Fibroblast of lung (primary cell): Measurements from ENCODE around the gene AKR1C3. TPM values are rescaled to one million over a fixed set of nuclear protein-coding genes. Genes with fewer than 3 reads are reported as not detected.

Source experiments
- DNase-seq, 2 donors: peaks; one replicate each; pipeline versions ENCODE4 v3.0.0 to v3.0.0-alpha.2; 2010; ENCODE audit warnings: low read depth in 2 of 2
- H2AFZ ChIP-seq: 2 replicates; pipeline ENCODE4 v1.5.1; 2012; ENCODE audit warnings: low read length, control low read depth, inconsistent platforms
- H3K27ac ChIP-seq: 2 replicates; pipeline ENCODE4 v1.5.1; 2011; ENCODE audit warnings: low read length, control low read depth; ENCODE audit not compliant: insufficient read depth
- H3K27me3 ChIP-seq: 2 replicates; pipeline ENCODE4 v1.5.1; 2011; ENCODE audit warnings: mild to moderate bottlenecking, low read length; ENCODE audit not compliant: control insufficient read depth, insufficient read depth
- H3K36me3 ChIP-seq: 2 replicates; pipeline ENCODE4 v1.5.1; 2011; ENCODE audit warnings: low read length; ENCODE audit not compliant: control insufficient read depth, insufficient read depth
- H3K4me1 ChIP-seq: 2 replicates; pipeline ENCODE4 v1.5.1; 2011; ENCODE audit warnings: low read length; ENCODE audit not compliant: control insufficient read depth, insufficient read depth; ENCODE audit errors: extremely low read depth
- H3K4me2 ChIP-seq: 2 replicates; pipeline ENCODE4 v1.5.1; 2011; ENCODE audit warnings: low read length, control low read depth; ENCODE audit not compliant: insufficient read depth; ENCODE audit errors: extremely low read depth
- H3K4me3 ChIP-seq, 4 experiments: fragments of 200-600 bp in 1 of 4; sonication (generic) in 1 of 4; replicated peaks in 1 of 4; 2 replicates each; pipeline ENCODE4 v1.5.1; 2011 to 2016; ENCODE audit warnings: low read length in 4 of 4, low read depth in 3 of 4, mild to moderate bottlenecking in 3 of 4, control low read depth in 2 of 4, inconsistent platforms in 1 of 4, mixed read lengths in 1 of 4; ENCODE audit not compliant: insufficient read depth in 1 of 4; ENCODE audit errors: control extremely low read depth in 1 of 4
- H3K79me2 ChIP-seq: 2 replicates; pipeline ENCODE4 v1.5.1; 2012; ENCODE audit warnings: mild to moderate bottlenecking, low read length, inconsistent platforms; ENCODE audit not compliant: control insufficient read depth, insufficient read depth
- H3K9ac ChIP-seq: 2 replicates; pipeline ENCODE4 v1.5.1; 2011; ENCODE audit warnings: mild to moderate bottlenecking, low read length, control low read depth; ENCODE audit not compliant: insufficient read depth
- H3K9me3 ChIP-seq: 2 replicates; pipeline ENCODE4 v1.5.1; 2012; ENCODE audit warnings: low read depth, low read length; ENCODE audit not compliant: control insufficient read depth, insufficient read depth
- H4K20me1 ChIP-seq: 2 replicates; pipeline ENCODE4 v1.5.1; 2011; ENCODE audit warnings: low read length; ENCODE audit not compliant: control insufficient read depth, insufficient read depth; ENCODE audit errors: extremely low read depth
- CTCF ChIP-seq, 2 donors: IDR thresholded peaks in 1 of 2; conservative IDR thresholded peaks in 1 of 2; 1 replicate in 1 of 2; 2 replicates in 1 of 2; pipeline ENCODE4 v1.5.1; 2011 to 2012; ENCODE audit warnings: low read length in 2 of 2, control low read depth in 1 of 2, inconsistent platforms in 1 of 2, low read depth in 1 of 2, mild to moderate bottlenecking in 1 of 2
- EZH2 ChIP-seq: IDR thresholded peaks from 2 replicates; pipeline ENCODE4 v1.5.1; 2012; ENCODE audit warnings: low read length, control low read depth, mild to moderate bottlenecking; ENCODE audit errors: missing control alignments
- polyA plus RNA-seq, 2 donors: library from polyadenylated mRNA; depleted of rRNA in 1 of 2; stranded (reverse) in 1 of 2; unstranded in 1 of 2; fragments of >200 nt; gene quantifications; 2 replicates each; pipeline ENCODE4 v1.2.1, GENCODE V29; 2011 to 2012; ENCODE audit warnings: missing spikeins in 1 of 2
- total RNA-seq: library from RNA; depleted of rRNA; stranded (reverse); fragments of >200 nt; gene quantifications from 2 replicates; pipeline ENCODE4 v1.2.1, GENCODE V29; 2014

AKR1C3 gene
- total and polyA plus RNA-seq, 2 donors (not counting 1 experiment from before 2014, with no cell fraction given), result 36.3 to 44.3 TPM

DNA sequence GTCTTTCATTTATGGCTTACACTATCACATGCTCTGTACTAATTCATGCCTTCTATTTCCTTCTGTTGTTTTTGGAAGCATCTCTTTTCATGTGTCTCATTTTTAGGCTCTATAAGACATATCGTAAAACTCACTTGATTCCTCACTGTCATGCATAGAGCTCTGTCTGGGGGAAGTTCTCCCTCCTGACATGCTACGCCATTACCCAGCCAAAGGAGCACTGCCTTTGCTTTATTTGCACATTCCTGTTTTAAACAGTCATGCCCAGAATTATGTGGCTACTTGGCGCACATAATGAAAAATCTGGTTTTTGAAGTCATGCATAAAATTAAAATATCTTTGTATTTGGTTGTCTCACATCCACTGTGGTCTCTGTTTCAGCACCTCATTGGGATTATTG, 17.6 kb upstream of the AKR1C3 start:
- H2AFZ ChIP-seq, result no peak overlapping the region
- TF ChIP-seq EZH2 (no peak), CTCF (conservative IDR thresholded peaks at IDR 0.05 in 1 of 2, IDR thresholded peaks at IDR 0.05 in 1 of 2; ENCODE audit: low read depth in 1 of 2, low read length in 2 of 2) (no peak)
- H3K4me3 ChIP-seq, result no peak overlapping the region
- H3K4me2 ChIP-seq, result no peak overlapping the region
- H3K79me2 ChIP-seq, result no peaks in the 10 kb centered on the region
- no peaks in the 10 kb centered on the region for H4K20me1 ChIP-seq
- no peaks in the 10 kb centered on the region for H3K27me3 ChIP-seq
- no peak overlapping the region for H3K9ac ChIP-seq
- no peaks in the 10 kb centered on the region for H3K9me3 ChIP-seq
- peak; percentile 25 to 81 for DNase-seq
- H3K4me1 ChIP-seq, result peaks cover 4% of the 10 kb centered on the region
- no peaks in the 10 kb centered on the region for H3K36me3 ChIP-seq
- no peak overlapping the region for H3K27ac ChIP-seq

- H3K4me2 ChIP-seq, result no peak overlapping the region
- H3K4me1 ChIP-seq, result no peaks in the 10 kb centered on the region
- no peak overlapping the region for H3K9ac ChIP-seq
- no peak overlapping the region for H3K4me3 ChIP-seq
- no peaks in the 10 kb centered on the region for H3K9me3 ChIP-seq
- no peak overlapping the region for H3K27ac ChIP-seq
- no peaks in the 10 kb centered on the region for H3K27me3 ChIP-seq
- no peaks in the 10 kb centered on the region for H3K36me3 ChIP-seq
- TF ChIP-seq CTCF (conservative IDR thresholded peaks at IDR 0.05 in 1 of 2, IDR thresholded peaks at IDR 0.05 in 1 of 2; ENCODE audit: low read depth in 1 of 2, low read length in 2 of 2), result no peak
- no peak for TF ChIP-seq EZH2
- H2AFZ ChIP-seq, result no peak overlapping the region
- DNase-seq, result peak in 1 of 2 donors; percentile 16
- H3K79me2 ChIP-seq, result no peaks in the 10 kb centered on the region
- H4K20me1 ChIP-seq, result no peaks in the 10 kb centered on the region
Observed at GRCh38 chr10:5078547-5079180, 15.6 kb upstream of the AKR1C3 start.

DNA sequence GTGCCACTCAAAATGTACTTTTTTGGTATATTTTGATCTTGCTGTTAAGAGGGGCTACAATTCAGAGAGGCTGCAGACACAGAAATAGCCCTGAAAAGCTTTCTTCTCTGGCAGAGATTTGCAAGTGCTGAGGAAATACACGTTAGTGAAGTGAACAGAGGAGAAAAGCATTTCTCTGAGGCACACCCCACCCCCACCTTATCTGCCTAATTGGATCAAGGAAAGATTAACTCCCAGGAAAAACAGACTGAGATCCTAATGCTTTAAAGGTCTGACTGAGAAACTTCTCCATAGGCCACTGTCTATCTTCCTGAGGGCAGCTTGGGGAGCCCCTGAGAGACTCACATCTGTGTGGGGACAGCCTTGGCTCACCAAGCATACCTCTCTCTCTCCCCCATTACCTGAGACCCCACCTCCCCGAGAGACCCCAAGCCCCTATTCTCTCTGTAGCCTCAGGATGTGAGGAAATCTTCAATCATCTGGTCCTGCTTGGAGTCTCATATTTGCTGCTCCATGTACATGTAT, 14.8 kb upstream of the AKR1C3 start:
- H3K79me2 ChIP-seq, result no peaks in the 10 kb centered on the region
- no peaks in the 10 kb centered on the region for H3K4me1 ChIP-seq
- H3K36me3 ChIP-seq, result no peaks in the 10 kb centered on the region
- no peak overlapping the region for H2AFZ ChIP-seq
- no peaks in the 10 kb centered on the region for H4K20me1 ChIP-seq
- no peak overlapping the region for H3K4me3 ChIP-seq
- no peak overlapping the region for H3K9ac ChIP-seq
- no peak overlapping the region for H3K27ac ChIP-seq
- no peak overlapping the region for H3K4me2 ChIP-seq
- no peak for DNase-seq
- TF ChIP-seq CTCF (conservative IDR thresholded peaks at IDR 0.05 in 1 of 2, IDR thresholded peaks at IDR 0.05 in 1 of 2; ENCODE audit: low read depth in 1 of 2, low read length in 2 of 2), result no peak
- TF ChIP-seq EZH2, result no peak
- no peaks in the 10 kb centered on the region for H3K27me3 ChIP-seq
- no peaks in the 10 kb centered on the region for H3K9me3 ChIP-seq
